ENCODE data around the gene PSMG3. TPM values are rescaled to one million over a fixed set of nuclear protein-coding genes. Genes with fewer than 3 reads are reported as not detected.

The PSMG3 gene
- total and polyA plus RNA-seq, 2 of the 8 experiments (the other 6 are each of a cell fraction or from before 2014, with no cell fraction given) = 30.2 to 62.0 TPM

GRCh38 chr7:1521456-1521855, 48.4 kb downstream of the PSMG3 start:
- no peak overlapping the region for H2AFZ ChIP-seq (ENCODE audit: low read length)
- H3K4me2 ChIP-seq (ENCODE audit: insufficient read depth in 1 of 2, low read depth in 2 of 2, low read length in 2 of 2) = no peak overlapping the region
- no peaks in the 10 kb centered on the region for H3K36me3 ChIP-seq (ENCODE audit: control insufficient read depth in 2 of 4, insufficient read depth in 4 of 4, low read length in 3 of 4)
- CTCF ChIA-PET (ENCODE audit: partially characterized antibody) = no interaction called here
- H3K14ac ChIP-seq (ENCODE audit: insufficient read length) = no peak overlapping the region
- H3K23me2 ChIP-seq (ENCODE audit: low read depth, low read length) = no peaks in the 10 kb centered on the region; the same call in 1 of the 2 replicates
- no peak overlapping the region for H3K56ac ChIP-seq (replicated peaks; ENCODE audit: insufficient read length, low read depth, low read length)
- no peak overlapping the region for H3K23ac ChIP-seq (ENCODE audit: insufficient read length)
- DNase-seq (ENCODE audit: low read depth in 1 of 2, low spot score in 2 of 2) = no peak
- H3K79me2 ChIP-seq (ENCODE audit: control insufficient read depth in 1 of 2, insufficient read depth in 2 of 2, low read length in 2 of 2) = no peaks in the 10 kb centered on the region
- H2BK5ac ChIP-seq (ENCODE audit: low read depth, low read length) = no peak overlapping the region
- TF ChIP-seq RNF2 (IDR thresholded peaks at IDR 0.05; ENCODE audit: borderline replicate concordance, low read depth, low read length, missing control alignments, poor library complexity, severe bottlenecking) (no peak), TAF1 (IDR thresholded peaks at IDR 0.05; ENCODE audit: low read depth, low read length) (no peak), TAF7 (optimal IDR thresholded peaks at IDR 0.05; ENCODE audit: borderline replicate concordance, low read depth, low read length) (no peak), TCF12 (IDR thresholded peaks at IDR 0.05; ENCODE audit: low read depth, low read length) (no peak), EP300 (IDR thresholded peaks at IDR 0.05; ENCODE audit: borderline replicate concordance in 1 of 2, low read depth in 2 of 2, low read length in 2 of 2) (no peak), RBBP5 (IDR thresholded peaks at IDR 0.05; ENCODE audit: borderline replicate concordance, low read depth, low read length) (no peak), YY1 (IDR thresholded peaks at IDR 0.05; ENCODE audit: low read depth, low read length) (no peak)
- no peak overlapping the region for H3K4ac ChIP-seq (replicated peaks; ENCODE audit: insufficient read length, low read depth, low read length)
- H3K9ac ChIP-seq (replicated peaks in 1 of 4; ENCODE audit: extremely low read depth in 1 of 4, low read depth in 3 of 4, low read length in 3 of 4) = no peak overlapping the region
- no peaks in the 10 kb centered on the region for H4K20me1 ChIP-seq (replicated peaks in 1 of 2; ENCODE audit: control insufficient read depth in 1 of 2, insufficient read depth in 2 of 2, low read length in 2 of 2)
- H2BK15ac ChIP-seq (ENCODE audit: low read length) = no peak overlapping the region
- no peak overlapping the region for H4K5ac ChIP-seq (ENCODE audit: insufficient read length, low read depth, low read length)
- H2BK20ac ChIP-seq (ENCODE audit: low read length) = no peak overlapping the region
- no peak overlapping the region for H4K91ac ChIP-seq (replicated peaks; ENCODE audit: insufficient read length, low read length)
- H3K18ac ChIP-seq (ENCODE audit: extremely low read depth, low read length) = no peak overlapping the region
- H4K8ac ChIP-seq (ENCODE audit: extremely low read depth, insufficient read depth, low read length) = no peak overlapping the region
- no peaks in the 10 kb centered on the region for H3K27me3 ChIP-seq (replicated peaks in 1 of 4; ENCODE audit: control insufficient read depth in 3 of 4, extremely low read depth in 1 of 4, insufficient read depth in 3 of 4, low read length in 3 of 4)
- 95% methylated on average over 11 of the region's 11 CpGs; no CpG with 5 or more reads in 1 of the 2 experiments for WGBS, 2 experiments (ENCODE audit: extremely low coverage in 1 of 2, insufficient coverage in 1 of 2, insufficient read length in 1 of 2, insufficient replicate concordance in 2 of 2, low coverage in 1 of 2, low lambda C conversion rate in 2 of 2, missing lambda C conversion rate in 1 of 2)
- no peak overlapping the region for H3K27ac ChIP-seq (ENCODE audit: low read depth, low read length)
- no peak overlapping the region for H3K4me3 ChIP-seq (ENCODE audit: extremely low read depth in 1 of 4, insufficient read depth in 2 of 4, low read depth in 3 of 4, low read length in 4 of 4)
- no peaks in the 10 kb centered on the region for H3K79me1 ChIP-seq (ENCODE audit: low read depth, low read length)
- H3K4me1 ChIP-seq (replicated peaks in 1 of 4; ENCODE audit: control insufficient read depth in 3 of 4, insufficient read depth in 4 of 4, low read length in 3 of 4) = peaks cover 0 to 11% (median 3%) of the 10 kb centered on the region in 4 experiments; a peak in 4 of 7 replicates
- no peaks in the 10 kb centered on the region for H3K9me3 ChIP-seq (ENCODE audit: insufficient read depth in 2 of 2, low read depth in 1 of 2, low read length in 1 of 2)
- H2AK5ac ChIP-seq (ENCODE audit: low read depth, low read length) = no peak overlapping the region
- POLR2A ChIA-PET (ENCODE audit: partially characterized antibody) = no interaction called here
- no peak for FAIRE-seq
- H2BK120ac ChIP-seq (replicated peaks; ENCODE audit: low read depth, low read length) = no peak overlapping the region
- H2BK12ac ChIP-seq (ENCODE audit: low read depth, low read length) = no peak overlapping the region
